SU-DHL-6 (cell line): ENCODE data around the gene DCC.

Experiments
- H2AFZ ChIP-seq: fragments of 200-600 bp; sonication (generic); 2 replicates; pipeline ENCODE4 v1.6.1; 2014; ENCODE audit warnings: low read depth, mild to moderate bottlenecking, moderate library complexity, mixed read lengths, antibody characterized with exemption, low read length; ENCODE audit not compliant: severe bottlenecking
- H3F3A ChIP-seq: fragments of 200-600 bp; shearing (Covaris generic); 2 replicates; pipeline ENCODE4 v1.6.0; 2016; ENCODE audit warnings: antibody characterized with exemption, mild to moderate bottlenecking; ENCODE audit not compliant: insufficient read depth
- H3K27ac ChIP-seq: fragments of 200-600 bp; sonication (generic); 2 replicates; pipeline ENCODE4 v1.5.1; 2016; ENCODE audit warnings: low read depth, mild to moderate bottlenecking, low read length, moderate library complexity, mixed read lengths
- H3K27me3 ChIP-seq: fragments of 200-600 bp; sonication (generic), shearing (Covaris generic); 2 replicates; pipeline ENCODE4 v1.6.0; 2014; ENCODE audit warnings: mild to moderate bottlenecking, low read length
- H3K36me3 ChIP-seq: fragments of 200-600 bp; sonication (generic); 2 replicates; pipeline ENCODE4 v1.6.1; 2014; ENCODE audit warnings: mild to moderate bottlenecking, low read length, mixed read lengths
- H3K4me2 ChIP-seq: fragments of 300-600, 200-600 bp; shearing (Covaris generic), sonication (generic); 2 replicates; pipeline ENCODE4 v1.6.0; 2014; ENCODE audit warnings: low read length, low read depth, mild to moderate bottlenecking; ENCODE audit not compliant: poor library complexity, severe bottlenecking
- H3K4me3 ChIP-seq: fragments of 200-600 bp; sonication (generic); 2 replicates; pipeline ENCODE4 v1.5.1; 2014; ENCODE audit warnings: antibody characterized with exemption, low read length, mild to moderate bottlenecking, mixed read lengths; ENCODE audit not compliant: insufficient read depth, poor library complexity, severe bottlenecking
- H3K79me2 ChIP-seq: fragments of 200-600 bp; sonication (generic); 2 replicates; pipeline ENCODE4 v1.6.1; 2014; ENCODE audit warnings: mild to moderate bottlenecking, low read length, moderate library complexity; ENCODE audit not compliant: insufficient read depth
- H3K9ac ChIP-seq: fragments of 200-600 bp; sonication (generic); 2 replicates; pipeline ENCODE4 v1.7.0; 2014; ENCODE audit warnings: mild to moderate bottlenecking, low read length
- H3K9me2 ChIP-seq: fragments of 200-600 bp; sonication (generic); replicated peaks from 2 replicates; pipeline ENCODE4 v1.6.1; 2014; ENCODE audit warnings: low read length; ENCODE audit not compliant: insufficient read depth
- H3K9me3 ChIP-seq: fragments of 200-600 bp; sonication (generic); 2 replicates; pipeline ENCODE4 v1.6.1; 2014; ENCODE audit warnings: low read length, mixed read lengths; ENCODE audit not compliant: insufficient read depth
- H4K20me1 ChIP-seq: fragments of 200-600 bp; sonication (generic); 2 replicates; pipeline ENCODE4 v1.6.1; 2014; ENCODE audit warnings: low read depth, mild to moderate bottlenecking, antibody characterized with exemption, low read length, moderate library complexity, mixed read lengths
- CTCF ChIP-seq: fragments of 200-600 bp; sonication (generic); IDR thresholded peaks from one replicate; pipeline ENCODE4 v1.5.1; 2017; ENCODE audit warnings: antibody characterized with exemption, mild to moderate bottlenecking, low read length, moderate library complexity; ENCODE audit not compliant: insufficient read depth, poor library complexity, severe bottlenecking
- EZH2phosphoT487 ChIP-seq: fragments of 200-600 bp; sonication (generic), shearing (Covaris generic); conservative IDR thresholded peaks from 2 replicates; pipeline ENCODE4 v1.6.1; 2018; ENCODE audit warnings: mild to moderate bottlenecking, antibody characterized with exemption, low read length, moderate library complexity, mixed read lengths

DCC gene

GRCh38 chr18:52343138-52343537, 3.1 kb downstream of the DCC start:
- H3F3A ChIP-seq = no peaks in the 10 kb centered on the region
- no peaks in the 10 kb centered on the region for H3K79me2 ChIP-seq
- H2AFZ ChIP-seq = no peak overlapping the region
- no peaks in the 10 kb centered on the region for H3K27me3 ChIP-seq
- H3K36me3 ChIP-seq = no peaks in the 10 kb centered on the region
- no peak overlapping the region for H3K4me3 ChIP-seq
- no peak for TF ChIP-seq CTCF
- no peak for TF ChIP-seq EZH2phosphoT487
- no peak overlapping the region for H3K9ac ChIP-seq
- H3K9me2 ChIP-seq = no peaks in the 10 kb centered on the region
- no peak overlapping the region for H3K27ac ChIP-seq
- no peaks in the 10 kb centered on the region for H3K9me3 ChIP-seq
- no peaks in the 10 kb centered on the region for H4K20me1 ChIP-seq
- H3K4me2 ChIP-seq = no peak overlapping the region

DNA sequence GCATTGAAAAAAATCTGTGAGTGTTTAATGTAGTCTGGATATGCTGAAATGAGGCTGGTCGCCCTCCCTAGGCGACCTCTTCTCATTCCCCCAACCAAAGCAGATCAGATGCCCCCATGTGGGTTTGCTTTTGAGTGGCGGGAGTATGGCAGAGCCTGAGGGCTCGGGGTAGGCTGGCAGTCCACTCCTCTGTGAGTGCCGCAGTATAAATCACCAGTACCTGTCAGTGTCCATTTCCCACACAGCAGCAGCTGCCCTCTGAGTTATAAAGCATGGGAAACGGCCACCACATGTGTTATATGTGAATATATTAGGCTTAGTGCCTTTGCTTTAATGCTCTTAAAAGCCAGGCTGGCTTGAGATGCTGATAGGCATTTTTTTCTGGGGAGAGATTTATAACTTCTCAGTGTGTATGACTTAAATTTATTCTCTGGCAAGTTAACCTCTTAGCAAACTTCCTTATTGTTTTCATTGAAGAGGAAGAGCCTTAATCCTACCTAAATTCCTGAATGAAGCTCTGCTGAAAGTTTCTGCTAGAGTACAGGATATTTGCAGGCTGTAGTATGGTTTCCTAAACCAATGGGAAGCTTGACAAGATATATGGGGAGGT, 3.8 kb downstream of the DCC start:
- Histone ChIP-seq H2AFZ (no peak overlapping the region), H3K27me3 (no peaks in the 10 kb centered on the region), H3K4me2 (no peak overlapping the region), H3K79me2 (no peaks in the 10 kb centered on the region), H3K9ac (no peak overlapping the region), H3F3A (no peaks in the 10 kb centered on the region), H3K27ac (no peak overlapping the region), H3K9me2 (no peaks in the 10 kb centered on the region), H3K9me3 (no peaks in the 10 kb centered on the region), H3K36me3 (no peaks in the 10 kb centered on the region), H3K4me3 (no peak overlapping the region), H4K20me1 (no peaks in the 10 kb centered on the region)
- no peak for TF ChIP-seq CTCF
- no peak for TF ChIP-seq EZH2phosphoT487

DNA sequence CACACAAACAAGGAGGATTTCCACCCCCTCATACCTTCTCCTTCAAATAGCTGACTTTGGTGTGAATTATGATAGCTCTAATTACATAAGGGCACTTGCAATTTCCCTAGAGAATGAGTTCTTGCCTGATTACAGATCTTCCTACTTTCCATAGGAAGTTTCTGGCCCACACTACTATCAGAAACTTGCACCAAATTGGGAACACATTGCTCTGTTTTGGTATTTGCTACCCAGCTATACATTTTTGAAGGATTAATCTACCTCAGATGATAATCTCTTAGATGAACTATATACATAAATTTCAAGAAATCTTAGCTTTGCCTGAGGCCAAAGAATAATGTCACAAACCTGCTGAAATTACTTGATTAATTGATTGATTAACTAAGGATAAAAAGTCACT, 4.9 kb downstream of the DCC start:
- Histone ChIP-seq H4K20me1 (no peaks in the 10 kb centered on the region), H3K27me3 (no peaks in the 10 kb centered on the region), H3F3A (no peaks in the 10 kb centered on the region), H3K79me2 (no peaks in the 10 kb centered on the region), H3K9ac (no peak overlapping the region), H3K27ac (no peak overlapping the region), H3K36me3 (no peaks in the 10 kb centered on the region), H3K9me2 (no peaks in the 10 kb centered on the region), H3K4me2 (no peak overlapping the region), H3K9me3 (no peaks in the 10 kb centered on the region), H2AFZ (no peak overlapping the region), H3K4me3 (no peak overlapping the region)
- TF ChIP-seq EZH2phosphoT487 (no peak), CTCF (no peak)
